Daoy (cell line): ENCODE measurements around the gene RELB. TPM values are rescaled to one million over a fixed set of nuclear protein-coding genes. Genes with fewer than 3 reads are reported as not detected.
"Not testable (repeated sequence)": the region's sequence is repeated elsewhere in the genome, so short reads cannot be mapped to it uniquely, and the experiment has no call there.

Source experiments
- DNase-seq: peaks from one replicate; pipeline ENCODE4 v3.0.0-alpha.2; 2015; ENCODE audit warnings: low read depth
- total RNA-seq: library from RNA; depleted of rRNA; stranded (reverse); fragments of >200 nt; shearing (Covaris generic); gene quantifications from 2 replicates; pipeline ENCODE4 v1.2.3, GENCODE V29; 2014; rRNA removed

RELB gene, protein sequence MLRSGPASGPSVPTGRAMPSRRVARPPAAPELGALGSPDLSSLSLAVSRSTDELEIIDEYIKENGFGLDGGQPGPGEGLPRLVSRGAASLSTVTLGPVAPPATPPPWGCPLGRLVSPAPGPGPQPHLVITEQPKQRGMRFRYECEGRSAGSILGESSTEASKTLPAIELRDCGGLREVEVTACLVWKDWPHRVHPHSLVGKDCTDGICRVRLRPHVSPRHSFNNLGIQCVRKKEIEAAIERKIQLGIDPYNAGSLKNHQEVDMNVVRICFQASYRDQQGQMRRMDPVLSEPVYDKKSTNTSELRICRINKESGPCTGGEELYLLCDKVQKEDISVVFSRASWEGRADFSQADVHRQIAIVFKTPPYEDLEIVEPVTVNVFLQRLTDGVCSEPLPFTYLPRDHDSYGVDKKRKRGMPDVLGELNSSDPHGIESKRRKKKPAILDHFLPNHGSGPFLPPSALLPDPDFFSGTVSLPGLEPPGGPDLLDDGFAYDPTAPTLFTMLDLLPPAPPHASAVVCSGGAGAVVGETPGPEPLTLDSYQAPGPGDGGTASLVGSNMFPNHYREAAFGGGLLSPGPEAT
- total RNA-seq: 15.5 and 25.3 TPM in 2 replicates

- DNase-seq: peak; percentile 97
Measured at GRCh38 chr19:45001087-45001739, at the start of gene RELB. Gene RELB (plus strand): TSS chr19:45001464. CDS start chr19:45001580, 116 bp downstream.

DNA sequence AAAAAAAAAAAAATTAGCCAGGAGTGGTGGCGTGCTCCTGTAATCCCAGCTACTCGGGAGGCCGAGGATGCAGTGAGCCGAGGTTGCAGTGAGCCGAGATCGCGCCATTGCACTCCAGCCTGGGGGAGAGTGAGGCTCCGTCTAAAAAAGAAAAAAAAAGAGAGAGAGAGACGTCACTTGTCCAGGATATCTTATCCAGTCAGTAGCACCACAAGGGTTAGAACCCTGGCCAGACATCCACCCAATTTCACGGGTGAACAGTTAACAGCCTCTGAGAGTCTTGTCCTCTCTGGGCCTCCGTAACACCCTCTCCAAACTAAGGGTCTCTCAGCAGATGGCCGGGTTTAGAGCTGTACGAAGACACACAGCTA, 47.0 kb upstream of the RELB start:
- DNase-seq: no peak

GRCh38 chr19:44954649-44955504, 46.4 kb upstream of the RELB start, which contains the start of gene CLPTM1:
Gene CLPTM1 (plus strand): TSS chr19:44955380. CDS start chr19:44955396, 16 bp downstream.
- DNase-seq: peak; percentile 98

- DNase-seq: no peak
Measured at GRCh38 chr19:44955505-44956439, 45.5 kb upstream of the RELB start.

DNA sequence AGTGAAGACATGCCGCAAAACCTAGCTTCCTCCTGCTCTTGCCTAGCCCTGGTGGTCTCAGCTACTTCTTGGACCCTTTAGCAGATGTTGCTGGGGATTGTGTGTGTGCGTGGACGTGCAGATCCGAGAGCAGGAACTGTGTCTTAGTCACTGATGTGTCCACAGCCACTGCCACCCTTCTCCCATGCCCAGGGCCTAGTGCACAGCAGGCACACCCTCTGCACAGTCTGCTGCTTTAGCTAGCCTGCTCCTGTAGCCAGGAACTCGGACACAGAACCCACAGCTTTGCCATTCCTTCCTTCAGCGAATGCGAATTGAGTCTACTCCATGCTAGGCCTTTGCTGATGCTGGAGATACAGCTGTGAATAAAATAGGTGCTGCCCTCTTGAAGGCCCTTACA, 43.7 kb upstream of the RELB start:
- no peak for DNase-seq

GRCh38 chr19:44958090-44958489, 43.2 kb upstream of the RELB start:
- DNase-seq: no peak

DNA sequence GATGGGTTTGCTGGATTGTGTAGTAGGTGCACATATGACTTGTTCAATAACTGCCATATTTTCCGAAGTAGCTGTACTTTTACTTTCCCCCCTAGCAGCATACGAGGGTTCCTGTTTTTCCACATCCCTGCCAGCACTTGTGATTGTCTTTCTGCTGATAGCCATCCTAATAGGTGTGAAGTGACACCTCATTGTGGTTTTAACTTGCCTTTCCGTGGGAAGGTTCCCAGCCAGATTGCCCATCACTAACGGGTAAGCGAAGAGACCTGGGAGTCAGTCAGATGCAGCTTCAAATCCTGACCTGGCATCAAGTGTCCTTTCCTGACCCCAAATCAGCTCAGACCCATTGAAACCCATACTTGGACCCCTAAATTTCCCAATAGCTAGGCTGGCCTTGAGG, 41.6 kb upstream of the RELB start:
- no peak for DNase-seq

- DNase-seq: no peak
Measured at GRCh38 chr19:44960906-44961728, 40.1 kb upstream of the RELB start.

DNA sequence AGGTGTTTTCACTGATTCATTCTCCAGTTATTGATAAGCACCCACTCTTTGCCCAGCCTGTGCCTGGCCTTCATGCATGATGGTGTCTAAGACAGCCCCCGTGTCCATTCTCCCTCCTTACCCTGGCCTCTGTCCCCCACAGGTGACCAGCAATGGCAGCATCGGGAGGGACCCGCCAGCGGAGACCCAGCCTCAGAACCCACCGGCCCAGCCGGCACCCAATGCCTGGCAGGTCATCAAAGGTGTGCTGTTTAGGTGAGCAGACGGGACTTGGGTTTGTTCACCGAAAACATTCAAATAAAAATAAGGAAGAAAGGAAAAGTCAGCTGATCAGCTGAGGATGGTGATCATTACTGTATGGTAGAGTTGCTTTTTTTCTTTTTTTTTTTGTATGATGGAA, 39.4 kb upstream of the RELB start:
- DNase-seq: no peak

DNA sequence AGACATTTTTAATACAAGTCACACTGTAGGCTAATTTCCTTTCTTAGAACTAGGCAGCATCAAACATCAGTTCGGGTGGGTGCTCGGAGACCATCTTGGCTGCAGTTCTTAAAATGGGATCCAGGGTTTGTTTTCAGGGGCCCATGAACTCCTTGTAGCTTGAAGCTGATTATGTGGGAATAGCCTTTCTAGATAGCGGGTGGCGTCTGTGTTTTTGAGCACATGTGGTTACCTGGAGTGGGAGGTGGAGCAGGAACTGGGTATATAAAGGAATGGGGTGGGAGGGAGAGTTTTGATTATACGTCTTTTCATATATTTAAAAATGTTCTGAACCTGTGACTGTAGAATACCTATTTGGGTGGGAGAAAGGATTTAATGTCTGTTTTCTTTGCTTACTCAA, 33.1 kb upstream of the RELB start:
- no peak for DNase-seq

DNA sequence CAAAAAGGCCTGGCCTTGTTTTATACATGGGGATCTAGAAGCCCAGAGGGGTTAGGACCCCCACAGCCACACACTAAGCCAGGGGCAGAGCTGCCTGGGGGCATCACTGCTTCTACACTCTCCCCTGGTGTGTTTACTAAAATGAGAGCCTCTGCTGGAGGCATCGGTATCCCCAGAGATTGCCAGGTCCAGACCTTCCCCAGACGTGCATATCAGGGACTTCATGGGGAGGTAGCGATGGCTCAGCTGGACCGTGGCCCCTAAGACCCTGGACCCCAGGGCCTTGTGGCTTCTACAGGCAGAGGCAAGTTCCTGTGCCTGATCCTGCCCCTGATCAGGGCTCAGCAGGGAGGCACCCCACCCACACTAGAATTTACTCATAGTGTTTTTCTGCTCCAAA, 32.6 kb upstream of the RELB start:
- DNase-seq: no peak

DNA sequence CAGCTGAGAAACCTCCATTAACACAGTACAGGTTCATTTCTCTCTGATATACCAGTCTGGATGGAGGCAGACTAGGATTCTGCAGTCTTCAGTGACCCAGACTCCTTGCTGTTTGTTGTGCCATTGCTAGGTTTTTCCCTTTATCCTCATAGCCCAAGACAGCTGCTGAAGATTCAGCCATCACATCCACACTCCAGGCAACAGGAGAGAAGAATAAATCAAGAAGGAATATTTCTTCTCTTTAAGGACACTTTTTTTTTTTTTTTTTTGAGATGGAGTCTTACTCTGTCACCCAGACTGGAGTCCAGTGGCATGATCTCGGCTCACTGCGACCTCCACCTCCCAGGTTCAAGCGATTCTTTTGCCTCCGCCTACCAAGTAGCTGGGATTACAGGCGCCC, 31.8 kb upstream of the RELB start:
- no peak for DNase-seq

GRCh38 chr19:44971451-44971850, 29.8 kb upstream of the RELB start:
- not testable (repeated sequence) for DNase-seq

- DNase-seq: no peak
Measured at GRCh38 chr19:44972802-44973201, 28.5 kb upstream of the RELB start.

DNA sequence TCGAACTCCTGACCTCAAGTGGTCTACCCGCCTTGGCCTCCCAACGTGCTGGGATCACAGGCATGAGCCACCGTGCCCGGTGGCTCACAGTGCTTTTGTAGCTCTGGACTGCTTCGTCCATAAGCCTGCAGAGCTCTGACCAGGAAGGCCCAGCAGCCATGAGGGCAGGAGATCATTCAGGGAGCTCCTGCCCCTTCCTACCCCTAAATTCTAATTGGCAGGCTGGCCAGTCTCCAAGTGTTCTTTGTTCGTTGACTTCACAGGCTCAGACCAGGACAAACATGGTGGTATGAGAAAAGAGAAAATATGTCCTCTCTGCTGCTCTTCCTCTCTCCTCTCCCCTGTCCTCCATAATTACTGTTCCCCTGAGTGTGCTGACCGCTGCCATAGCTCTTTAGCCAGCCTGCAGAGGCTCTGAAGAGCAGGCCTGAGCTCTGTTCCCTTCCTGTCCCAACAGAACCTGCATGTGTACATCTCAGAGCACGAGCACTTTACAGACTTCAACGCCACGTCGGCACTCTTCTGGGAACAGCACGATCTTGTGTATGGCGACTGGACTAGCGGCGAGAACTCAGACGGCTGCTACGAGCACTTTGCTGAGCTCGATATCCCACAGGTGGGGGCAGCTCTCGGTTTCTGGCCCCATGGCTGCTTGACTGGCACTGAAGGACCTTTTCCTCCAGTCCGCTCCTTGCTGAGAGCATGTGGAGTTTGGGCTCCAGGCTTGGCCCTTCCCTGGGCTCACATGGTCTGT, 27.1 kb upstream of the RELB start:
- DNase-seq: no peak

DNA sequence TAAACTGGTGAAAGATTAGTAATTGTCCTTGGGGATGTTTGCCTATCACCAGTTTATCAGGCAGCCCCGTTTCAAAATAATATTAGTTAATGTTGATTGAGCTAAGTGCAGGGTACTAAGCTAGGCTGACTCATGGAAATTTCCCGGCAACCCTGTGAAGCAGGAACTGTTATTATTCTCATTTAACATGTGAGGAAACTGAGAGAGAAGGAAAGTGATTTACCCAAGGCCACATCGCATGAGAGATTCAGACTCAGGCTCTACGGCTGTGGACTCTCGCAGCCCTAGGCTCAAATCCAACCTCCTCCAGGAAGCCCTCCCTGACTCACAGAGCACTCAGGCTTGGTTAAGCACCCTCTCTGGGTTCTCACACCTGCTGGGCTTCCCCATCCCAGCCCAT, 26.4 kb upstream of the RELB start:
- no peak for DNase-seq

DNA sequence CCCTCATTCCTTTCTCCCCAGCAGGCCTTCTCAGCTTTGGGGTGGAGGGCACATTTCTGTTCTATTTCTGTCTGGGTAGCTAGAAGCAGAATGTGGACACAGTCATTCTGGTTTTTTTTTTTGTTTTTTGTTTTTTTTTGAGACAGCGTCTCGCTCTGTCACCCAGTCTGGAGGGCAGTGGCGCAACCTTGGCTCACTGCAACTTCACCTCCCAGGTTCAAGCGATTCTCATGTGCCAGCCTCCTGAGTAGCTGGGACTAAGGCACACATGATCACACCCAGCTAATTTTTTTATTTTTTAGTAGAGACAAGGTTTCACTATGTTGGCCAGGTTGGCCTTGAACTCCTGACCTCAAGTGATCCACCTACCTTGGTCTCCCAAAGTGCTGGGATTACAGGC, 25.8 kb upstream of the RELB start:
- DNase-seq: no peak

- DNase-seq: no peak
Measured at GRCh38 chr19:44984005-44984404, 17.3 kb upstream of the RELB start.

DNA sequence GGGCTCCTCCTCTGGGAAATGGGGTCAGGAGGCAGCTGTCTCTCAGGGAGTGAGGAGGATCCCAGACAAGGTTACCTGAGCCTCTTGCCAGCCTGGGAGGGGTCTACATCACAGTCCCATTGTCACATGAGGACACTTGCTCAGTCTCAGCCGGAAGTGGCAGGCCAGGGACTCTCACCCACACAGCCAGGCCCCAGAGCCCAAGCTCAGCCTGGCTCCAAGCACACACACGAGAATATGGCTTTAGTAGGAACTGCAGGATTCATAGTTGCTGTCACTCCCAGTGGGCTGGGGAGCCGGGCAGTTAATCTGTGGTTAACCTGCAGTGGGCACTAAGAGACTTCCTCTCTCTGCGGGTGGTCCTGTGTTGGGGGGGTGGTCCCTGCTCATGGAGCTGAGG, 15.8 kb upstream of the RELB start:
- DNase-seq: no peak
